ENCODE data around the gene RPGRIP1L.

Gene RPGRIP1L

DNA sequence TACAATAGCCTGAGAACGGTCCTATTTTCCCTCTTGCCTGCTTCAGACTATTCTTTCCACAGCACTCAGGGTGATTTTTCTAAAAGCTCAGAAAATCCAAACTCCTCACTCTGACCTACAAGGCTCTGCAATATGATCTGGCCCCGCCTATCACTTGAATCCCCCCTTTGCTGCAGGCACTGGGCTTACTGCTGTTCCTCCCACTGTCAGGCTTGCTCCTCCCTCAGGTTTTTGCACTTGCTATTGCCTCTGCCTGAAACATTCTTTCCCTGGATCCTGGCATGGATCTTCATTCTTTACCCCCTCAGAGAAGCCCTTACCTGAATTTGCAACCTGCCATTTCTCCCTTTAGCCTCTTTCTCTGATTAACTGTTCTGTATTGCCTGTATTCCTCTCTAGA is 52.3 kb downstream of the RPGRIP1L start:
- no peak for DNase-seq (ENCODE audit: low spot score)

DNA sequence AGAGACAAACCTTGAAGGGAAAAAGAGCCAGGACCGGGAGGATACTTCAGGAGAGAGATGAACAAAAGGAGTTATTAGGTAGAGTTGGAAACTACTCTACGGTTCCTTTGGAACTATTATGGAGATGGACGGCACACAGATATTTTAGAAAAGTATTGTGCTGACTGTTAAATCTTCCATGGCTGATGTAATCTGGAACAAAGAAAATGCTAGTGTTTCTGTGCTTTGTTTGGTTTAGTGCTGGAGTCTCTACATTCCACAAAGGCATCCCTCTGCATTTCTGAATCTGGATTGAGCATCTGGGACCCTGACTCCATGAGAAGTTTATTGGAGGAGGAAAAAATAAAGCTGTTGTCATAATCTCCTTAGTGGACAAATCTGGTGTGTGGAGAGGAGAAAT is 57.2 kb downstream of the RPGRIP1L start:
- DNase-seq (ENCODE audit: low spot score): no peak

DNA sequence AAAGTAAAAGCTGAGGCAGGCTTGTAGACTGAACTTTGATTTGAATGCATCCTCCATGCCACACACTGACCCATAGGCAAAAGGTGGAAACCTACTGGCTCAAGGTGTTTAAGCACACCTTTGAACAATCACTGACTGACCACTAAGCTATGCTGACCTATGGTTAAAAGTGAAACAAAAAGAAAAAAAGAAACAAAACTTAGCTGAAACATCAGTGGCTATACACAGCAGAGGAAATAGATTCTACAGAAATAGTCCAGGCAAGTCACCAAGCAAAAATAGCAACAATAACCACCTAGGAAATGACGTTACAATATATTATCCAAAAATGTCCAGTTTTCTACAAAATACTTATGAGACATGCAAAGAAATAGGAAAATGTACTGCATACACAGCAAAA is 60.2 kb downstream of the RPGRIP1L start:
- DNase-seq (ENCODE audit: low spot score): no peak

DNA sequence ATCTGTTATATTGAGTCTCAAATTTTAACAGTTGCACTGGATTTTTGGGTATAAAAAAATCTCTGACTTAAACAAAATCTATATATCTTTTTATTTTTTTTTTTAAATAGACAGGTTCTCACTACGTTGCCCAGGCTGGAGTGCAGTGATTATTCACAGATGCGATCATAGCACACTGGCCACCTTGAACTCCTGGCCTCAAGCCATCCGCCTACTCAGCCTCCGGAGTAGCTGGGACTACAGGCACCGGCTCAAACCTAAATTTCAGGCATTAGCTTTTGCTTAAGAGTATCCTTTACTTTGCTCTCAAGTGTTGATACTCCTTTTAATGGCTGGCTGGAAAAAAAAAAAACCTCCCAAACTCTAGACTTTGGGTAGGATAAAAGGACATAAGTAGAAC is 61.6 kb downstream of the RPGRIP1L start:
- no peak for DNase-seq (ENCODE audit: low spot score)

DNA sequence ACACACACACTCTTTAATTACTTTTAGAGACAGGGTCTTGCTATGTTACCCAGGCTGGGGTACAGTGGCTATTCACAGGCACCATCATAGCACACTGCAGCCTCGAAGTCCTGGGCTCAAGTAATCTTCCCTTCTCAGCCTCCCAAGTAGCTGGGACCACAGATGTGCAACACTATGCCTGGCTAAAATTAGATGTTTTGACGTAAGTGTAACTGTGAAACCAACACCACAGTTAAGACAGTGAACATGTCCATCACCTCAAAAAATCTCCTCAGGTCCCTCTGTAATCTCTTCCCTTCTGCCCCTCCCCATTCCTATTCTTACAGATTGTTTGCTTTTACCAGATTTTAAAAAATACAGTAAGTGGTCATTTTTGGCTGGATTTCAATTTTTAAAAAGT is 66.7 kb downstream of the RPGRIP1L start:
- DNase-seq (ENCODE audit: low spot score): no peak

DNA sequence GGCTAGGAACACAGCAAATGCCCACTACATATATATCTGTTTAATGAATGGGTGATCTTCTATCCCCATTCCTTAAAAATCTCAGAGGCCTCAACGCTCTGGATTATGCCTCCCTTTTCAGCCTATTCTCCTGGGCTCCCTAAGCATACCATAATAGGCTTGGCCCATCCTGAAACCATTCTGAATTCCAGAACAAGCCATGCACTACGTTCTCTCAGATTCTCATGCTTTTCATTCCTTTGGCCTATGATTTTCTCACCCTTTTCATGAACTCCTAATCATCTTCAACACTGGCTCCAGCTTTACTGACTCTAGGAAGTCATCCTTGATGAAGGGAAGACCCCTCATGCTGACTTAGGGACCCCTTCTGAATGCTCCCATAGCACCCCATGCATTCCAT is 71.1 kb downstream of the RPGRIP1L start:
- DNase-seq (ENCODE audit: low spot score): no peak

DNA sequence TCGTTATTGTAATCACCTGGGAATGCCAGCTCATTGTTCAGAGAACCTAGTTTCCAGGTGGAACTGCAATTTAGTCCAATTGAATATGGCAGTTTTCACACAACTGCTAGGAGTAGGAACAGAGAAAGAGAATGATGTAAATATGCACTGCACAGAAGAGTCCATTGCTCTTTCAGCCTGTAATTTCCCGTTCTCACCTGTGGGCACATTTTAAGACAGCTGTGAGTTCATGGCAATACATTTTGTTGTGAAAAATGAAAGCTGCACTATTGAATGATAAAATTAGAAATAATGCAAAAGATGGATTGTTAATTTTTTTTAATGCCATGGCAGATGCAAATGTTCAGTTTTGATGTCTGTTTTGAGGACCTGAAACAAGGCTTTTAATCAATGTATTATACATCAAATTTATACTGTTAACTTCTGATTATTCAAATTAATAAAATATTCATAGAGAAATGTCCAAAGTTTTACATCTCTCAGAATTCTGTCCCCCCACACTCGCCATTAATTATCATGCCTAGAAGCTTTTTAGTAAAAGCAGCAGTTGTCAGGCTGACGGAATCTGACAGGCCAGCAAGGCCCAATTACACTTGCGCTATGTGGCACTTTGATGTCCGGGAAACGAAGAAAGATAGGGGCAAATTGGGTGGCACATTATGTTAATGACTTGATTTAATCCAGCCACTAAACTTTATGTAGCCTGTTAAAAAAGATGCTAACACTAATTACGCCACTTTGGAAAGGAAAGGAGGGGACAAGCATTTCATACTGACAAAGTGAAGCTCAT is 72.2 kb downstream of the RPGRIP1L start:
- no peak for DNase-seq (ENCODE audit: low spot score)

DNA sequence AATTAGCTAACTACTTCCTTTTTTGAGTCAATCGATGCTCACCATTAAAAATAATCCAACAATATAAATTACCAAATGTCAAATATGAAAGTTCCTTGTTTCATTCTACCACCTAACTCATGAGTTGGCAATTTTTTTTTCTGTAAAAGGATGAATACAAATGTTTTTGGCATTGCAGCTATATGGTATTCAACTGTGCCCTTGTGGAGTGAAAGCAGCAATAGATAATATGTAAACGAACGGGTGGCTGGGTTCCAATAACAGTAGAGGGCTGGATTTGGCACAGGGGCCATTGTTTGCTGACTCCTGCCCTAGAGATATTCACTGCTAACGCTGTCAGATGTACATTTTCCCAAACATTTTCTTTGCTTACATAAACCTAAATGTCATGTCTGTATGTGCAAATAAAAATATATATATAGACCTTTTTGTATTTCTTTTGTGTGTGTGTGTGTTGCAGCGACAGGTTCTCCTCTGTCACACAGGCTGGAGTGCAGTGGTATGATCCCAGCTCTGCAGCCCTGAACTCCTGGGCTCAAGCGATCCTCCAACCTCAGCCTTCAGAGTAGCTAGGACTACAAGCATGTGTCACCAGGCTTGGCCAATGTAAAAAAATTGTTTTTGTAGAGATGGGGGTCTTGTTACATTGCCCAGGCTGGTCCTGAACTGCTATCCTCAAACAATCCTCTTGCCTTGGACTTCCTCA is 73.9 kb downstream of the RPGRIP1L start:
- DNase-seq (ENCODE audit: low spot score): no peak

DNA sequence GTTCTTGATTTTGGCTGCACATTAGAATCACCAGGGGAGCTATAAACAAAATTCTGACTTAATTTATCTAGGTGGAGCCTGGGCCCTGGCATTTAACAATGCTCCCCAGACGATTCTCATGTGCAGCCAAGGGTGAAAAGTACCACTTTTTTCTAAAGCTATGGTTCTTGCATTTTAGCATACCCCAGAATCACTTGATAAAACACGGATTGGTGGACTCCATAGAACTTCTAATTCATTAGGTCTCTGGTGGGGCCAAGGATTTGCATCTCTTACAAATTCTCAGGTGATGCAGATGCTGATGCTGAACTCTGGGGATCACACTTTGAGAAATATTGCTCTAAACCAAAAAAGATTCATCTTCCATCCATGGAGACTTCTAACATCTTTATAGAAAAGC is 74.5 kb downstream of the RPGRIP1L start:
- no peak for DNase-seq (ENCODE audit: low spot score)

DNA sequence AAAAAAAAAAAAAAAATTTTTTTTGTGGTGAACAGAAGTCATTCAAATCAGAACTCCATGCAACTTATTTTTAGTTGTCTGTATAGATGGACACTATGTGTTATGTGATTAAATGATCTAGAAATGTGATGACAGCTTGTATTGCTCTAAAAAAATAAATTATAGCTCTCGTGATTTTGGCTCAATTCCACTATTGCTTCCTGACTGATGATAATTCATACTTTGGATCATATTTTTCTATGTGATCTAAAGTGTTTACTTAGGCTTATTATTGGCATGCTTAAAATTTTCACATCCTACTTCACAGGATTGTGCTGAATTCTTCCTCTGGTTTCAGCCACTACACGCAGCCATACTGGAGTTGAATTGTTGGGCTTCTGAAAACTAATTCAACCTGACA is 76.8 kb downstream of the RPGRIP1L start:
- no peak for DNase-seq (ENCODE audit: low spot score)

DNA sequence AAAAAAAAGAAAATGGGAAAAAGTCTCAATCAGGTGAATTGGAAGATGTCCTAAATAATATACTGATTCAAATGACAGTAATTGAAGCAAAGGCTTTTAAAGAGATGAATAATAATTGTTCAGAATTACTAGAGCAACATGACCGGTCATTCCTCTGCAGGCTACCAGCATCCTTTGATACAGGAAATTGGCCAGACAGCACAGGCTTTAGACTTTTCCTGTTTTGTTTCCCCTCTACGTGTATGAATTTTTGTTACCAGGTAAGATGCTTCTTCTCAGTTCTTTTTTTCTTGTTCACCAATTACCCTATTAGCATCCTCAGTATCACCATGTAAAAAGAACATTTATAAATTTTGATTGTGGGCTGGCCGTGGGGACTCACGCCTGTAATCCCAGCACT is 77.5 kb downstream of the RPGRIP1L start:
- DNase-seq (ENCODE audit: low spot score): no peak

DNA sequence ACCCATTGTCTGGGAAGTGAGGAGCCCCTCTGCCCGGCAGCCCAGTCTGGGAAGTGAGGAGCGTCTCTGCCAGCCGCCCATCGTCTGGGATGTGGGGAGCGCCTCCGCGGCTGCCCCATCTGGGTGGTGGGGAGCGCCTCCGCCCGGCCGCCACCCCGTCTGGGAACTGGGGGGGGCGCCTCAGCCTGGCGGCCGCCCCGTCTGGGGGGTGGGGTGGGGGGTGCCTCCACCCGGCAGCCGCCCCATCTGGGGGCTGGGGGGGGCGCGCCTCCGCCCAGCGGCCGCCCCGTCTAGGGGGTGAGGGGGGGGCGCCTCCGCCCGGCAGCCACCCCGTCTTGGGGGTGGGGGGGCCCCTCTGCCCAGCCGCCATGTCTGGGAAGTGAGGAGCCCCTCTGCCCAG is 78.4 kb downstream of the RPGRIP1L start:
- DNase-seq (ENCODE audit: low spot score): no peak

DNA sequence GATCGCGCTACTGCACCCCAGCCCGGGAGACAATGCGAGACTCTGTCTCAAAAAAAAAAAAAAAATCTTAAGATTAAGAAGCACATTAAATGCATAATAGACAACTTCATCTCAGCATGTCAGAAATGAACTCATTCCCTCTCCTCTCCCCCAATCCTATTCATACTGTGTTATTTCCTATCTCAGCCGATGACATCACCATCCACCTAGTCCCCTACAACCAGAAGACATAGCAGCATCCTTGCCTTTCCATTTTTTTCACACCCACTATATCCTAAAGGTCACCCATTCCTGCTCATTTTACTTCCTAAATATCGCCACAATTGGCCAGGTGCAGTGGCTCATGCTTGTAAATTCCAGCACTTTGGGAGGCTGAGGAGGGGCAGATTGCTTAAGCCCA is 81.3 kb downstream of the RPGRIP1L start:
- DNase-seq (ENCODE audit: low spot score): no peak

DNA sequence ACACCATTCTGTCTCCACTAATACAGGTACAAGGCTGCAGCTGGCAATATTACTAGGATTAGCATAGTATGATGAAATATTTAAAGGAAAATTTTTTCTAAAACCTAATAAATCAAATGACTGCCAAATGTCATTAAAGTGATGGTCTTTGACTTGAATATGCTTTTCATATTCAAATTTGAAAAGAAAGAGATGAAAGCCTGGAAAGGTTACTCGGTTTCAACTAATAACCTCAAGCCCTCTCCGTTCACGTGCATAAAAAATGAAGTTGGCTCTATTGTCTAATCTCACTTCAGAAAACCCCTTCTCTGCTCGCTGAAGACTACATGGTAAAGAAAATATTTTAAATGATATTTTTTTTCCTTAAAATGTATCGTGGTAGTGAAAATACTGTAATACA is 83.2 kb downstream of the RPGRIP1L start:
- no peak for DNase-seq (ENCODE audit: low spot score)

DNA sequence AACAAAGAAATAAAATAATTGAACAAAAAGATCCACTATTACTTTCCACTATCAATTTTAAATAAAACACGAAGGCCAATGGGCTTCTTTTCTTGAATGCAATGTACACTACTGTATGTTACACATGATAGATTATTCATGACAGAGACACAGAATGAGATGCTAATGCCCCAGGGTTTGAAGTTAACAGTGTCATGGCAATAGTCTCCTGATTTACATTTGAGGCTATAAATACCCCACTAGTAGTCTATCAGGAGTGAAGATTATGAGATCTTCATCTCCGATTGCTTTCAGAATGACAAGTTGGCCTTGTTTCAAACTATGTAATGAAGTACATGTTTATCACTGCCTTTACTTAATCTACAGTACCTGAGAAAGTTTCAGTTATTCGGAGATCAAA is 84.4 kb downstream of the RPGRIP1L start:
- DNase-seq (ENCODE audit: low spot score): no peak

DNA sequence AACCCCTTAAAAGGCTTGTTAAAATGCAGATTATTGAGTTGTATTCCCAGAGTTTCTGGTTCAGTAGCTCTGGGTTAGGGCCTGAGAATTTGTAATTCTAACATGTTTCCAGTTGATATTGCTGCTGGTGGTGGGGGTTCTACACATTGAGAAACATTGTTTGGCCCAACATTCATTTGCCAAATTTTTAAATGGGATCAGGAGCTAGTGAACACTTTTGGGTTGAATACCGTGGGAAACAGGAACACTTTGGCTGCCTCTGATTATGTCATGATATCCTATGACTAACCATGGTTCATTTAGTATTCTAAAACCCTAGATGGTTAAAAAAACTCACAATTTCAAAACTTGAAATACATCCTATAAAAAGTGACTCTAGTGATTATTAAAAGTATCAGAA is 89.3 kb downstream of the RPGRIP1L start:
- no peak for DNase-seq (ENCODE audit: low spot score)

DNA sequence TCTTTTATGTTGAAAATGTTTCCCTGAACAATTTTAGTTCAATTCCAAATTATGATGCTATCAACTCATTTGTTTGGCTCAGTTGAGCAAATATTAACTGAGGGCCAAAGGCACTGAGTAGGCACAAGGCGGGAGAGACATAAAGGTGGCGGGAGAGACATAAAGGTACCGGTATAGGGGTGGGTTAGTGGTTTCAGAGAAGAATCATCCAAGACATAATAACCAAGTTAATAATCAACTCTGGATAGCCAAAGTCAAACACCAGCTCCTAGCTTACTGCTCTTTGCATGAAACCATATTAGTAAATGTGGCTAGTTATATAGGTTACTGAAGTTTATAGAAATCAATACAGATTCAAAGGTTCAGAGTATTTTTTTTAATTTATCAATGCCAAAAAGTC is 91.7 kb downstream of the RPGRIP1L start:
- DNase-seq (ENCODE audit: low spot score): no peak

DNA sequence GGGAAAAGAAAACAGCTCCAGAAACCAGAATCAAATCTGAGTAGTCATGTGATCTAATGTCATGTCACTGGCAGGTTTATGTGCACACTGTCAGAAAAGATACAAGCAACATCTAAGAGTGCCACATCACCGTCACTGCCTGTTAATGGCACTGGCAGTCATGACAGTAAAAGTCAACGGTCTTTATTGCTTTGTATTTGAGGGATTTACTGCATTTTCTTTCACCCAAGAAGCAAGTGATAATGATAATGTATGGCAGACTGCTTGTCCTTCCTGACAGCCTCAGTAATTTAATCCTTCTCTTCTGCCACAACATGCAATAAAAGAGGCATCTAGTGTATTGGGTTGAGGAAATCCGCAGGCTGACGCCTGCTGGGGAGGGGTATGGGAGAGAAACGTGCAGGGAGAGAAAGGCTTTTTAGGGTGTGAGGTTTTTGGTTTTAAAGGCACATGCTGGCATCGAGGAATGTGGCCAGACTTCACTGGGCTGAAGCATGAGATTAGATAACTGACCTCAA is 92.4 kb downstream of the RPGRIP1L start:
- DNase-seq (ENCODE audit: low spot score): no peak

DNA sequence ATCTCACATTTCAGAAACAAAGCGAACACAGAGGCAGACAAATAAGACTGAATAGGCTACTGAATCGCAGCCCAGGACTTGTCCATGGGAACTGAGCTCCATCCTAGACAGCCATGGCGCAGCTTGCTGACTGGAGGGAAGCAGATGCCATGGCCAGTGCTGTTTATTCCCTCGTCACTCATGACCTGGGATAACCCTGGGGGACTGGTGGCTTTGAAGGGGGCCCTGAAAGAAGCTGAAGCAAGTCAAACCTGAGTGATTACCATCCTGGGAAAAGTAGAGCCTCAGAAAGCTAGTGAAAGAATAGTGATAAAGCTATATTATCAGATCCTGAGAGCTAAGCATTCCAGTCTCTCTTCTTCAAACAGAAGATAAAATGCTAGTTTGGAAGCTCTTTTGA is 94.1 kb downstream of the RPGRIP1L start:
- no peak for DNase-seq (ENCODE audit: low spot score)

DNA sequence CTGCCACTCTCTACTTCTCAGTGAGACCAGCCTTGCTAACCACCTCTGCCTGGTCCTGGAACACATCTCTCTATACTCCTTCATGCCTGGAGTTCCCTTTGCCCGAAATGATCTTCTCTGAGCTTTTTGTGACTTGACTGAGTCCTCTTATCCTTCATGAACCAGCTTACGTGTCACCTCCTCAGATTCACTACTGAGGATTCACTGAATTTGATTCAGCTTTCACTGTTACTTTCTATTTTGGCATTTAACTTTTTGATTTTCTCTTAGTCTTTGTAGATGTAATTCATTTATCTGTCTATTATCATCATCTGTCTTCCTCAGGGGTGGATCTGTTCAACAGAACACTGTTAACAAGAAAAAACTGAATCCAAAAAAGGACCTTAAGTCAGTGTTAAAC is 95.6 kb downstream of the RPGRIP1L start:
- no peak for DNase-seq (ENCODE audit: low spot score)

DNA sequence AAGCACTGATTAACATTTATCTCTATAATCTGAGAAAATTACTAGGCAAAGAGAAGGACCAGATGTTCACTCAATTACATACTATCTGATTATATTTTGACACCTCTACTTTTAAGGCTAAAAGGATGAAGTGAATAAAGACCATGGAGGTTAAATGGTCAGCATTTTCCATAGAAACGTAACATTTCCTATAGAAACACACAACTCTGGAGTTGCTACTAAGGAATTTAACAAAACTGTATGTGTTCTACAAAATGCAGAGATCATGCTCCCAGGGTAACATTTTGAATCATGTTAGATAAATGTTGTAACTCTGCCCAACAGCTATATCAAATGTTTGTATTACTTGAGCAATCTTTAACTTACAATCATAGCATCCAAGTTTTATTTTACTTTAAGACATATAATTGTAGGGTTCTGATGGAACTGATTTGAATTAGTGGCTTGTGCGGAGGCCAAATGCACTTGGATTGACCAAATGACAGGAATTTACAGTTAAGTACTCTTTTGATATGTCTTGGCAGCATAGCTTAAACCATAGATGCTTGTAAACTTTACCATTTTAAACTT is 97.7 kb downstream of the RPGRIP1L start:
- DNase-seq (ENCODE audit: low spot score): no peak

DNA sequence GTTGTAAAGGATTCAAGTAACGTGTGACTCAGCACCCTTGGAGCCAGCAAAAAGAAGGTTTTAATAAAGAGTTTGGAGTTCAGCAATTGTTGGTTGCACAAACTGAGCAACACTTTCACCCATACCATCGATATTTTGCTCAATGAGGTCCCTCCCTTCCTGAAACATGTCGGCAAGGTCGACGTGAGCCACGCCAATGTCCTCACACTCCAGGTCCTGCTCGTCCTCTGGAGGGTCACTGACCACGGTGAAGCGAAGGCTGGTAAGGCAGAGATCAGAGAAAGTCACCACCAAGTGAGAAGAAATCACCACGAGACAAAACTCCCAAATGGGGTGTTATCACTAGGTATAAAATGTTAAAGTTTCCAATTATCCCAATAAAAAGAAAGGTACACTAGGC is 98.3 kb downstream of the RPGRIP1L start:
- no peak for DNase-seq (ENCODE audit: low spot score)

DNA sequence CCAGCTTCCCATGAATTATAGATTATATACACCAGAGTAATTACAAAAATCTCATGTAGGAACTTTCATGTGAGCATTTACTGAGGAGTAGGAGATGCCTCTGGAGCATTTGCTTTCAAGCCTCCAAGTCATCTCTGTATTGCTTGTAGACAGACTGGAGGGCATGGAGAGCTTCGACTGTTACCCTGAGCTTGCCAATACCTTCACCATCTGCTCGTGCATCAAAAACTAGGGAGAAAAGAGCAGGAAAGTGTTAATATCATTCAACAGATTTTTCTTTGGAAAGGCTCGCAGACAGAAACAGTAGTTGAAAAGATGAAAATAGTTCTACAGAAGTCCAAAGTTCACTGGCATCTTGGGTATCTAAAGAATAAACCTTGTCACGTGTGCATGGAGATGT is 101.7 kb downstream of the RPGRIP1L start:
- no peak for DNase-seq (ENCODE audit: low spot score)

All from CD4-positive, alpha-beta T cell treated with Interleukin-15 for 4 hours (primary cell).